GM12872 (cell line): ENCODE measurements around the gene TCOF1.

ENCODE experiments used
- CTCF ChIP-seq: IDR thresholded peaks from 3 replicates; pipeline ENCODE4 v1.5.1; 2011; ENCODE audit warnings: low read depth, mild to moderate bottlenecking, low read length, moderate library complexity; ENCODE audit not compliant: insufficient read depth

The TCOF1 gene

GRCh38 chr5:150404941-150405816, 47.7 kb downstream of the TCOF1 start:
- TF ChIP-seq CTCF: no peak

- no peak for TF ChIP-seq CTCF
Measured at GRCh38 chr5:150406103-150406722, 48.7 kb downstream of the TCOF1 start.

GRCh38 chr5:150406723-150407095, 49.2 kb downstream of the TCOF1 start:
- no peak for TF ChIP-seq CTCF

GRCh38 chr5:150407096-150407720, 49.7 kb downstream of the TCOF1 start:
- no peak for TF ChIP-seq CTCF

- no peak for TF ChIP-seq CTCF
Measured at GRCh38 chr5:150408231-150408943, 50.9 kb downstream of the TCOF1 start.

- TF ChIP-seq CTCF: no peak
Measured at GRCh38 chr5:150409638-150410523, 52.4 kb downstream of the TCOF1 start.
